ENCODE measurements around the gene CFAP73. TPM values are rescaled to one million over a fixed set of nuclear protein-coding genes. Genes with fewer than 3 reads are reported as not detected.
"Not testable (repeated sequence)": the region's sequence is repeated elsewhere in the genome, so short reads cannot be mapped to it uniquely, and the experiment has no call there.

Gene CFAP73
- total RNA-seq, 5 donors from 2014 or later (not counting 1 experiment from before 2014, with no cell fraction given), result 0.25 to 0.69 TPM; not detected in 3

DNA sequence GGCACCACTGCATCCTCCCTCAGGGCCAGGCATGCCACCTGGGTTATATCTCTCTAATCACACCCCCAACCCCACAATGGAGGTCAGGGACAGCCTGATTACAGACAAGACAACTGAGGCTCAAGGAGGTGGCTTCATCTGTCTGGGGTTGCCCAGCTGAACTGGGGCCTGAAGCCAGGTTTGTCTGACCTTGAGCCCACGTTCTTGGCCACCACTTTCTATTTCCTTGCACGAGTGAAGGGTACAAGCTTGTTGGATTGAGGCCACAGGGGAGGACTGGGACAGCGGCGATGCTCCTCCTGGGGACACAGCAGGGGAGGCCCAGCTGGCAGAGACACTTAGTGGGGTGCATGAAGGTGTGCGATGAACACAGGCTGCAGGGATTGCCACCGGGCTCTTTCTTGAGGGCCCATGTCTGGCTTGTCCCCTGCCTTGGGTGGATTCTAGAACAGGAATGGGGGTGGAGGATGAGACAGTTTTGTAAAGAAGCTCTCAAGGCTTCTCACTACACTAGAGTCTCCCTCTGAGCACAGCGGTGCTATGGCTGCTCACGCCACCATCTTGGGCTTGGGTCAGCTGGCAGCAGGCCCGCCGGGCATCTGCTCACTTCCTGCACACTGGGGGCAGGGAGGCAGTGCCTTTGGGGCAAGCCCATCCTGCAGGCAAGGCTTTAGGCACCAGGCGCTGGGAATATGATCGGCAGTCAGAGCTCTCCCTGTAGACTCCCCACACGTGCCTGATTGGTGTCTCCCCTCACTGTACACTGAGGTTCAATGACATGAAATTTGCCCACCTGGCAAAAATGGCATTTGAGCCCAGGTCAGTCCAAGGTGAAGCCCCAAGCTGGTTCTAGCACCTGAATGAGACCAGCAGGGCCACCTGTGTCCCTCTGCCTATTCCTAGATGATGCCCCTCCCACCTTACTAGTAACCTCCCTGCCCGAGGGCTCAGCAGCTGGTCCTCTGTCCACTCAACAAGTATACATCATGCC lies 52.0 kb downstream of the CFAP73 start:
- Mint-ChIP-seq H3K27ac (no peak overlapping the region), H3K4me3 (no peak overlapping the region), H3K9me3 (no peaks in the 10 kb centered on the region), H3K27me3 (no peaks in the 10 kb centered on the region), H3K4me1 (peaks cover 0 to 9% (median 2%) of the 10 kb centered on the region in 3 donors), H3K36me3 (no peaks in the 10 kb centered on the region)
- H3K4me3 ChIP-seq (ENCODE audit: control insufficient read depth in 1 of 2, extremely low read depth in 1 of 2, low read length in 1 of 2), result no peak overlapping the region
- CTCF ChIA-PET, result interaction anchor here in 1 of 2 donors (0.7 kb wide), 1 partner anchor 102 kb away, joined by 3 read pairs; no protein-coding TSS in a partner anchor
- POLR2A ChIA-PET, result interaction anchor here in 1 of 2 donors (1.1 kb wide), 1 partner anchor 15 kb away, joined by 3 read pairs; no protein-coding TSS in a partner anchor
- DNase-seq (no peak), ATAC-seq (replicated peaks in 1 of 4) (no peak)
- no peaks in the 10 kb centered on the region for H3K4me1 ChIP-seq (ENCODE audit: control insufficient read depth in 1 of 2, extremely low read depth in 1 of 2, insufficient read depth in 2 of 2, low read length in 2 of 2)
- 94% methylated on average over 13 of the region's 14 CpGs for WGBS (ENCODE audit: insufficient coverage)
- H3K36me3 ChIP-seq (ENCODE audit: control insufficient read depth in 2 of 2, extremely low read depth in 1 of 2, insufficient read depth in 1 of 2, low read length in 1 of 2), result no peaks in the 10 kb centered on the region
- H3K9me3 ChIP-seq, result no peaks in the 10 kb centered on the region
- no peak overlapping the region for H3K27ac ChIP-seq (ENCODE audit: low read length)
- H3K27me3 ChIP-seq (replicated peaks in 1 of 2; ENCODE audit: control insufficient read depth in 2 of 2, extremely low read depth in 1 of 2, insufficient read depth in 2 of 2, low read length in 1 of 2), result no peaks in the 10 kb centered on the region

DNA sequence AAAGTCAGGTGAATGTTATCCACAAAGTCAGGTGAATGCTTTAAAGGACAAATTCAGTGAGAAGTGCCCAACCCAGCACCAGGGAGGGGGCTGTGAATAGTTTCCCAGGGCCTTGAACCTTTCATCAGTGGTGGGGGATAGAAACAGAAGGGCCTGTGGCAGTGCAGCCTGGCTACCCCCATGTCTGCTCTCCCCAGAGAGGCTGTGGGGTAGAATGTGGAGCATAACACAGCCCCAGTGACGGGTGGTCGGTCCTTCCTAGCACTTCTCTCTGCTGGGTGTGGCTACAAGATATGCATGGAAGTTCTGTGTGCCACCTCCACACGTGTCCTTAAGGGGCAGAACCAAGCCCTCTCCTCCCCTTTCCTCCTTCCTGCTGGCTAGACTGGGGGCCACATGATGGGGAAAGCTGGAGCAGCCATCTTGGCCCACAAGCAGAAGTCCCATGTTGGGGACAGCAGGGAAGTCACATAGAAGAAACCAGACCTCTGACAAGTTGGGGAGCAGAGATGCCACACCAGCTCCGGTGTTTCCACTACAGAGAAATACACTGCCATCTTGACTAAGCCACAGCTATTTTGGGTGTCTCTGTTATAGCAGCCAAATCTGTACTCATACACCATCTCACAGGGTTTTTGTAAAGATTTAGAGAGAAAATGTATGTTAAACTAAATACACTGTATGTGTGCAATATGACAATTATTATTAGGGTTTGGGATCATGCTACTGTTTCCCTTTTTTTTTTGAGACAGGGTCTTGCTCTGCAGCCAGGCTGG lies 53.0 kb downstream of the CFAP73 start:
- H3K9me3 Mint-ChIP-seq, result no peaks in the 10 kb centered on the region
- no peak overlapping the region for H3K4me3 Mint-ChIP-seq
- POLR2A ChIA-PET, result no interaction called here
- H3K36me3 Mint-ChIP-seq, result no peaks in the 10 kb centered on the region
- peaks cover 3 to 12% (median 7%) of the 10 kb centered on the region in 3 donors for H3K4me1 Mint-ChIP-seq
- H3K27me3 ChIP-seq (replicated peaks in 1 of 2; ENCODE audit: control insufficient read depth in 2 of 2, extremely low read depth in 1 of 2, insufficient read depth in 2 of 2, low read length in 1 of 2), result no peaks in the 10 kb centered on the region
- no CpG with 5 or more reads among the region's 4 CpGs for WGBS (ENCODE audit: insufficient coverage)
- DNase-seq (no peak), ATAC-seq (replicated peaks in 1 of 4) (no peak)
- no peaks in the 10 kb centered on the region for H3K36me3 ChIP-seq (ENCODE audit: control insufficient read depth in 2 of 2, extremely low read depth in 1 of 2, insufficient read depth in 1 of 2, low read length in 1 of 2)
- peaks cover 1 to 4% of the 10 kb centered on the region in 2 experiments for H3K4me1 ChIP-seq (ENCODE audit: control insufficient read depth in 1 of 2, extremely low read depth in 1 of 2, insufficient read depth in 2 of 2, low read length in 2 of 2)
- H3K27me3 Mint-ChIP-seq, result no peaks in the 10 kb centered on the region
- H3K27ac Mint-ChIP-seq, result no peak overlapping the region
- no peak overlapping the region for H3K4me3 ChIP-seq (ENCODE audit: control insufficient read depth in 1 of 2, extremely low read depth in 1 of 2, low read length in 1 of 2)
- H3K27ac ChIP-seq (ENCODE audit: low read length), result no peak overlapping the region
- H3K9me3 ChIP-seq, result no peaks in the 10 kb centered on the region
- CTCF ChIA-PET, result no interaction called here

- Mint-ChIP-seq H3K9me3 (no peaks in the 10 kb centered on the region), H3K27me3 (no peaks in the 10 kb centered on the region), H3K36me3 (no peaks in the 10 kb centered on the region), H3K27ac (peak overlapping the region in 1 of 2 donors; percentile 66), H3K4me1 (peaks cover 19 to 27% (median 23%) of the 10 kb centered on the region in 3 donors), H3K4me3 (no peak overlapping the region)
- no peak for ATAC-seq (replicated peaks in 1 of 4)
- H3K36me3 ChIP-seq (ENCODE audit: control insufficient read depth in 2 of 2, extremely low read depth in 1 of 2, insufficient read depth in 1 of 2, low read length in 1 of 2), result no peaks in the 10 kb centered on the region
- H3K4me3 ChIP-seq (ENCODE audit: control insufficient read depth in 1 of 2, extremely low read depth in 1 of 2, low read length in 1 of 2), result no peak overlapping the region
- H3K27me3 ChIP-seq (replicated peaks in 1 of 2; ENCODE audit: control insufficient read depth in 2 of 2, extremely low read depth in 1 of 2, insufficient read depth in 2 of 2, low read length in 1 of 2), result no peaks in the 10 kb centered on the region
- ChIA-PET CTCF (interaction anchor here (0.6 to 0.7 kb wide), 2 partner anchors 17 to 32 kb away, joined by 6 to 7 read pairs; partner anchors contain the start of gene TPCN1 (in 1 of the 2)), POLR2A (interaction anchor here in 1 of 2 donors (0.5 to 0.6 kb wide), 3 partner anchors 8 to 18 kb away, joined by 4 to 8 read pairs (median 7); no protein-coding TSS in a partner anchor)
- 100% methylated on average over 6 of the region's 8 CpGs for WGBS (ENCODE audit: insufficient coverage)
- peaks cover 12 to 20% of the 10 kb centered on the region in 2 experiments for H3K4me1 ChIP-seq (ENCODE audit: control insufficient read depth in 1 of 2, extremely low read depth in 1 of 2, insufficient read depth in 2 of 2, low read length in 2 of 2)
- no peak overlapping the region for H3K27ac ChIP-seq (ENCODE audit: low read length)
- no peaks in the 10 kb centered on the region for H3K9me3 ChIP-seq
- DNase-seq, result no peak
These were observed 54.6 kb downstream of the CFAP73 start for GRCh38 chr12:113203852-113204760.

DNA sequence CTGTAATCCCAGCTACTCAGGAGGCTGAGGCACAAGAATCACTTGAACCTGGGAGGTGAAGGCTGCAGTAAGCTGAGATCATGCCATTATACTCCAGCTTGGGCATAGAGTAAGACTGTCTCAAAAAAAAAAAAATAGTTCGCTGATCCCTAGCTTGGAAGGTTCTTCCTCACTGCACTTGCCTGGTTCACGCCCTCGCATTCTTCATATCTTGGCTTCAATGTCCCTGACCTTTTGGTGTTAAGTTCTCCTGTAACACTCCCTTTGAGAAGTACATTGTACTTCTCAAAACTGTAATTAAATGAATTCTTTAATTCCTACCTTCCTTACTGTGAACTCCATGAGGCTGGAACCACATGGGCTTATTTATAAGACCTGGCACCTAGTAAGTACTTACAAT lies 55.3 kb downstream of the CFAP73 start:
- peaks cover 26 to 34% (median 30%) of the 10 kb centered on the region in 3 donors for H3K4me1 Mint-ChIP-seq
- H3K9me3 Mint-ChIP-seq, result no peaks in the 10 kb centered on the region
- H3K4me3 ChIP-seq (ENCODE audit: control insufficient read depth in 1 of 2, extremely low read depth in 1 of 2, low read length in 1 of 2), result no peak overlapping the region
- no peaks in the 10 kb centered on the region for H3K9me3 ChIP-seq
- WGBS (ENCODE audit: insufficient coverage), result 100% methylated on average over 2 of the region's 3 CpGs
- H3K27me3 Mint-ChIP-seq, result no peaks in the 10 kb centered on the region
- ChIA-PET CTCF (interaction anchor here in 1 of 2 donors (0.6 to 1.1 kb wide), 2 partner anchors 8 to 103 kb away, joined by 3 to 6 read pairs; no protein-coding TSS in a partner anchor), POLR2A (interaction anchor here in 1 of 2 donors (0.5 kb wide), 1 partner anchor 322 kb away, joined by 6 read pairs; no protein-coding TSS in a partner anchor)
- no peaks in the 10 kb centered on the region for H3K27me3 ChIP-seq (replicated peaks in 1 of 2; ENCODE audit: control insufficient read depth in 2 of 2, extremely low read depth in 1 of 2, insufficient read depth in 2 of 2, low read length in 1 of 2)
- no peak overlapping the region for H3K4me3 Mint-ChIP-seq
- no peak overlapping the region for H3K27ac ChIP-seq (ENCODE audit: low read length)
- H3K36me3 ChIP-seq (ENCODE audit: control insufficient read depth in 2 of 2, extremely low read depth in 1 of 2, insufficient read depth in 1 of 2, low read length in 1 of 2), result no peaks in the 10 kb centered on the region
- DNase-seq (no peak), ATAC-seq (replicated peaks in 1 of 4) (no peak)
- peak overlapping the region in 1 of 2 donors; percentile 66 for H3K27ac Mint-ChIP-seq
- peaks cover 17 to 27% of the 10 kb centered on the region in 2 experiments for H3K4me1 ChIP-seq (ENCODE audit: control insufficient read depth in 1 of 2, extremely low read depth in 1 of 2, insufficient read depth in 2 of 2, low read length in 2 of 2)
- no peaks in the 10 kb centered on the region for H3K36me3 Mint-ChIP-seq

DNA sequence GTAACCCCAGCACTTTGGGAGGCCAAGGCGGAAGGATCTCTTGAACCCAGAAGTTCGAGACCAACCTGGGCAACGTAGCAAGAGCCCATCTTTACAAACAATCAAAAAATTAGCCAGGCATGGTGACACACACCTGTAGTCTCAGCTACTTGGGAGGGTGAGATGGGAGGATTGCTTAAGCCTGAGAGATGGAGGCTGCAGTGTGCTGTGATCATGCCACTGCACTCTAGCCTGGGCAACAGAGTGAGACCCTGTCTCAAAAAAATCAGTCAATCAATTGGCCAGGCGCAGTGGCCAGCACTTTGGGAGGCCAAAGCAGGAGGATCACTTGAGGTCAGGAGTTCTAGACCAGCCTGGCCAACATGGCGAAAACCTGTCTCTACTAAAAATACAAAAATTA lies 57.3 kb downstream of the CFAP73 start:
- Mint-ChIP-seq H3K4me1 (peaks cover 40 to 53% (median 46%) of the 10 kb centered on the region in 3 donors), H3K27ac (peak overlapping the region; percentile 55 to 79)
- WGBS (ENCODE audit: insufficient coverage), result 100% methylated on average over 1 of the region's 5 CpGs
- H3K27me3 ChIP-seq (replicated peaks in 1 of 2; ENCODE audit: control insufficient read depth in 2 of 2, extremely low read depth in 1 of 2, insufficient read depth in 2 of 2, low read length in 1 of 2); H3K9me3 ChIP-seq; H3K4me3 ChIP-seq (ENCODE audit: control insufficient read depth in 1 of 2, extremely low read depth in 1 of 2, low read length in 1 of 2); H3K27me3 Mint-ChIP-seq; H3K36me3 ChIP-seq (ENCODE audit: control insufficient read depth in 2 of 2, extremely low read depth in 1 of 2, insufficient read depth in 1 of 2, low read length in 1 of 2); DNase-seq; H3K9me3 Mint-ChIP-seq; CTCF ChIA-PET; H3K4me3 Mint-ChIP-seq; ATAC-seq (replicated peaks in 1 of 4); H3K36me3 Mint-ChIP-seq; H3K27ac ChIP-seq (ENCODE audit: low read length): not testable (repeated sequence)
- peaks cover 25 to 46% of the 10 kb centered on the region in 2 experiments for H3K4me1 ChIP-seq (ENCODE audit: control insufficient read depth in 1 of 2, extremely low read depth in 1 of 2, insufficient read depth in 2 of 2, low read length in 2 of 2)
- POLR2A ChIA-PET, result interaction anchor here in 1 of 2 donors (0.5 to 0.6 kb wide), 2 partner anchors 191 to 260 kb away, joined by 8 to 12 read pairs; no protein-coding TSS in a partner anchor
